Motor neuron (in vitro differentiated cells): ENCODE data around the gene TMEM130. TPM values are rescaled to one million over a fixed set of nuclear protein-coding genes. Genes with fewer than 3 reads are reported as not detected.
"Not testable (repeated sequence)": the region's sequence is repeated elsewhere in the genome, so short reads cannot be mapped to it uniquely, and the experiment has no call there.

ENCODE experiments used
- ATAC-seq, 8 experiments: fragments of 200-7000 bp; cut with Tn5 transposase; replicated peaks in 6 of 8; 2 replicates each; pipeline ENCODE4 v1.8.0; 2021; ENCODE audit warnings: mild to moderate bottlenecking in 8 of 8, moderate library complexity in 8 of 8
- H3K27ac ChIP-seq, 2 donors: fragments of 250-450 bp; sonication (Bioruptor Pico); 2 replicates each; pipeline ENCODE4 v1.9.0; 2021; ENCODE audit warnings: antibody characterized with exemption in 2 of 2, mild to moderate bottlenecking in 2 of 2, moderate library complexity in 1 of 2
- H3K4me1 ChIP-seq, 2 donors: fragments of 250-450 bp; sonication (Bioruptor Pico); replicated peaks in 1 of 2; 2 replicates each; pipeline ENCODE4 v1.6.1; 2021; ENCODE audit warnings: antibody characterized with exemption in 2 of 2, mild to moderate bottlenecking in 2 of 2, moderate library complexity in 1 of 2
- H3K4me3 ChIP-seq, 5 donors: fragments of 250-450 bp; sonication (Bioruptor Pico); 2 replicates each; pipeline ENCODE4 v1.9.0; 2021; ENCODE audit warnings: antibody characterized with exemption in 5 of 5, mild to moderate bottlenecking in 5 of 5, moderate library complexity in 4 of 5
- WGBS, 10 experiments: fragments of 450-650 bp; shearing (Covaris generic); methylation state at CpG; one replicate each; pipeline ENCODE4 v1.0.0; 2022; 5-methylcytosine and 5-hydroxymethylcytosine counted together
- in situ Hi-C, 9 experiments: fragments of 400-800 bp; cut with MboI; loops; one replicate each; pipeline ENCODE4 v1.15.0; 2021; ENCODE audit warnings: low sequenced_read_pairs in 9 of 9, low pct_unique_long_range_greater_than_20kb in 2 of 9; ENCODE audit not compliant: unreplicated experiment in 9 of 9
- total RNA-seq, 8 experiments: library from RNA; unstranded; fragments of 300-600 nt; gene quantifications; 2 replicates each; pipeline versions ENCODE4 v1.2.3 to v1.2.4, GENCODE V29; 2022

The TMEM130 gene
- total RNA-seq, 8 experiments from 2014 or later = 0.20 to 27.4 (median 7.6) TPM

- WGBS, 10 experiments = 60 to 100% (median 94%) methylated on average over 1 to 10 of the region's 11 CpGs; no CpG with 5 or more reads in 2 of the 10 experiments
- H3K4me3 ChIP-seq, ATAC-seq, H3K27ac ChIP-seq, in situ Hi-C loops: not testable (repeated sequence)
- peaks cover 8 to 13% of the 10 kb centered on the region in 2 donors for H3K4me1 ChIP-seq
Observed at GRCh38 chr7:98873610-98874009, 3.8 kb upstream of the TMEM130 start.

GRCh38 chr7:98872328-98872924 lies 2.6 kb upstream of the TMEM130 start:
- ATAC-seq = peak in 1 of 8 experiments; percentile 25
- WGBS, 10 experiments = 0 to 65% (median 43%) methylated on average over 1 to 6 of the region's 7 CpGs; no CpG with 5 or more reads in 1 of the 10 experiments
- no peak overlapping the region for H3K27ac ChIP-seq
- H3K4me3 ChIP-seq = no peak overlapping the region
- in situ Hi-C loops = no loop called here
- H3K4me1 ChIP-seq = peaks cover 13 to 19% of the 10 kb centered on the region in 2 donors

- peaks cover 16 to 19% of the 10 kb centered on the region in 2 donors for H3K4me1 ChIP-seq
- in situ Hi-C loops = no loop called here
- peak overlapping the region; percentile 86 to 95 for H3K27ac ChIP-seq
- WGBS, 10 experiments = 40 to 100% (median 81%) methylated on average over 1 to 6 of the region's 17 CpGs; no CpG with 5 or more reads in 4 of the 10 experiments
- no peak for ATAC-seq
- peak overlapping the region in 2 of 5 donors; percentile 53 to 75 for H3K4me3 ChIP-seq
Observed at GRCh38 chr7:98870807-98871491, 1.1 kb upstream of the TMEM130 start.

- ATAC-seq = peak; percentile 62 to 84 (median 77)
- Histone ChIP-seq H3K4me3 (peak overlapping the region; percentile 53 to 88 (median 75)), H3K27ac (peak overlapping the region; percentile 86 to 95), H3K4me1 (peaks cover 16 to 19% of the 10 kb centered on the region in 2 donors)
- WGBS, 10 experiments = 0 to 60% (median 20%) methylated on average over 1 to 10 of the region's 35 CpGs; no CpG with 5 or more reads in 5 of the 10 experiments
- in situ Hi-C loops = no loop called here
Observed at GRCh38 chr7:98870121-98870651, 372 bp upstream of the TMEM130 start.

GRCh38 chr7:98869027-98869596 lies 702 bp downstream of the TMEM130 start:
- peak in 5 of 8 experiments; percentile 1 to 6 (median 3) for ATAC-seq
- WGBS, 10 experiments = 50 to 90% (median 60%) methylated on average over 1 to 4 of the region's 25 CpGs; no CpG with 5 or more reads in 7 of the 10 experiments
- peak overlapping the region; percentile 86 to 95 for H3K27ac ChIP-seq
- peaks cover 16 to 19% of the 10 kb centered on the region in 2 donors for H3K4me1 ChIP-seq
- in situ Hi-C loops = no loop called here
- peak overlapping the region; percentile 53 to 88 (median 75) for H3K4me3 ChIP-seq

- H3K27ac ChIP-seq = no peak overlapping the region
- no peak for ATAC-seq
- in situ Hi-C loops = no loop called here
- H3K4me3 ChIP-seq = peak overlapping the region; percentile 53 to 88 (median 75)
- H3K4me1 ChIP-seq = peaks cover 16 to 19% of the 10 kb centered on the region in 2 donors
- 33 to 100% (median 80%) methylated on average over 1 to 2 of the region's 2 CpGs; no CpG with 5 or more reads in 3 of the 10 experiments for WGBS, 10 experiments
Observed at GRCh38 chr7:98868450-98868849, 1.4 kb downstream of the TMEM130 start.

- in situ Hi-C loops = no loop called here
- Histone ChIP-seq H3K27ac (no peak overlapping the region), H3K4me3 (no peak overlapping the region), H3K4me1 (peaks cover 16 to 19% of the 10 kb centered on the region in 2 donors)
- ATAC-seq = no peak
- WGBS, 10 experiments = 20 to 100% (median 91%) methylated on average over 1 to 6 of the region's 7 CpGs; no CpG with 5 or more reads in 1 of the 10 experiments
Observed at GRCh38 chr7:98866765-98867164, 3.0 kb downstream of the TMEM130 start.

- no peak overlapping the region for H3K4me3 ChIP-seq
- no peak for ATAC-seq
- peaks cover 16 to 19% of the 10 kb centered on the region in 2 donors for H3K4me1 ChIP-seq
- in situ Hi-C loops = no loop called here
- 67 to 97% (median 84%) methylated on average over 2 to 9 of the region's 12 CpGs; no CpG with 5 or more reads in 4 of the 10 experiments for WGBS, 10 experiments
- no peak overlapping the region for H3K27ac ChIP-seq
Observed at GRCh38 chr7:98866351-98866750, 3.5 kb downstream of the TMEM130 start.

- ATAC-seq = no peak
- no peak overlapping the region for H3K4me3 ChIP-seq
- H3K4me1 ChIP-seq = peaks cover 16 to 19% of the 10 kb centered on the region in 2 donors
- H3K27ac ChIP-seq = no peak overlapping the region
- 30 to 100% (median 62%) methylated on average over 1 to 12 of the region's 14 CpGs; no CpG with 5 or more reads in 1 of the 10 experiments for WGBS, 10 experiments
- in situ Hi-C loops = no loop called here
Observed at GRCh38 chr7:98864731-98865453, 4.9 kb downstream of the TMEM130 start.

GRCh38 chr7:98863601-98864000 lies 6.2 kb downstream of the TMEM130 start:
- in situ Hi-C loops = no loop called here
- WGBS, 10 experiments = 49 to 80% (median 67%) methylated on average over 1 to 2 of the region's 2 CpGs; no CpG with 5 or more reads in 1 of the 10 experiments
- no peak overlapping the region for H3K27ac ChIP-seq
- no peak for ATAC-seq
- H3K4me3 ChIP-seq = no peak overlapping the region
- H3K4me1 ChIP-seq = peaks cover 15 to 16% of the 10 kb centered on the region in 2 donors

GRCh38 chr7:98862716-98863420 lies 6.9 kb downstream of the TMEM130 start:
- in situ Hi-C loops = no loop called here
- 70 to 100% (median 82%) methylated on average over 1 to 18 of the region's 29 CpGs; no CpG with 5 or more reads in 1 of the 10 experiments for WGBS, 10 experiments
- H3K4me3 ChIP-seq = no peak overlapping the region
- ATAC-seq = no peak
- H3K27ac ChIP-seq = no peak overlapping the region
- peaks cover 9 to 11% of the 10 kb centered on the region in 2 donors for H3K4me1 ChIP-seq

- Histone ChIP-seq H3K4me3 (no peak overlapping the region), H3K27ac (no peak overlapping the region), H3K4me1 (peaks cover 3 to 4% of the 10 kb centered on the region in 2 donors)
- WGBS, 10 experiments = 71 to 83% (median 80%) methylated on average over 1 to 3 of the region's 4 CpGs; no CpG with 5 or more reads in 7 of the 10 experiments
- ATAC-seq = no peak
- in situ Hi-C loops = no loop called here
Observed at GRCh38 chr7:98862203-98862602, 7.6 kb downstream of the TMEM130 start.
